Forelimb muscle (tissue), 1 donor: ENCODE results near the gene MIEN1. TPM values are rescaled to one million over a fixed set of nuclear protein-coding genes. Genes with fewer than 3 reads are reported as not detected.
"Not testable (repeated sequence)": the region's sequence is repeated elsewhere in the genome, so short reads cannot be mapped to it uniquely, and the experiment has no call there.

Experiments used
- DNase-seq: peaks from one replicate; pipeline ENCODE4 v3.0.0-alpha.2; 2013; ENCODE audit warnings: low read depth
- polyA plus RNA-seq: library from polyadenylated mRNA; unstranded; fragments of 120-200 nt; gene quantifications from one replicate; pipeline ENCODE4 v1.2.1, GENCODE V29; 2013; ENCODE audit not compliant: insufficient read length

Gene MIEN1
- polyA plus RNA-seq, 1 donor: 18.1 TPM

DNA sequence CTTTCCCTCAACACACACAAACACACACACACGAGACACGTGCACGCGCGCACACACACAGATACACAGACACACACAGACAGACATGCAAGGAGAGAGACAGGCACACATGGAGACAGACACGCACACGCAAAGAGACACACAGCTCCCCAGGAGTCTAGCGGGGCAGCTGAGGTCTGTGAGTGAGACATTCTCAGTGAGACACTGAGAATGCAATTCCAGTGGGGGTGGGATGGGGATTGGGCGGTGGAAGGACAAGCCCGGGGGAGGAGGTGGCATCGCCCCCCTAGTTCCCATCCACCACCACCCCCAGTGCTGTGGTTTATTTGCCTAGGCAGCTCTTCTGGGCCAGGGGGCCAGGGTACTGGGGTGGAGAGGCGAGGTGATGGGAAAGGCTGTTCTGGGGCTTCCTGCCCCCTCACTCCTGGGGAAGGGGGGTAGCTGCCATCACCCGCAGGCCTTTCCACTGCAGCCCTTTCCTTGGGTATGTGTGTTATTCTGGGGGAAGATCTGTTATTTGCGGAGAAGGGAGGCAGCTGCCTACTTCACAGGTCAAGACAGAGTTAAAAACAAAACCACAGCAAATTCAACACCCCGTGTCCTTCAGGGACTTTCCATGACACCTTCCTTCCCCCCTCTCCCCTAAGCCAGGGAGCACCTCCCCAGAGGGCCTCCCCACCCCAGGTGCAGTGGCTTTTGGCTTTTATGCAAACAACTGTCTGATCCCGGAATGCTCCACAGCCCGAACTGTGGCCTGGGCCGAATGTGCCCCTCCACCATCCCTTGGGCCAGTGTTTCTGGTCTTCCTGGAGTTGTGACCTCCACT is 25.4 kb upstream of the MIEN1 start:
- DNase-seq: no peak

DNA sequence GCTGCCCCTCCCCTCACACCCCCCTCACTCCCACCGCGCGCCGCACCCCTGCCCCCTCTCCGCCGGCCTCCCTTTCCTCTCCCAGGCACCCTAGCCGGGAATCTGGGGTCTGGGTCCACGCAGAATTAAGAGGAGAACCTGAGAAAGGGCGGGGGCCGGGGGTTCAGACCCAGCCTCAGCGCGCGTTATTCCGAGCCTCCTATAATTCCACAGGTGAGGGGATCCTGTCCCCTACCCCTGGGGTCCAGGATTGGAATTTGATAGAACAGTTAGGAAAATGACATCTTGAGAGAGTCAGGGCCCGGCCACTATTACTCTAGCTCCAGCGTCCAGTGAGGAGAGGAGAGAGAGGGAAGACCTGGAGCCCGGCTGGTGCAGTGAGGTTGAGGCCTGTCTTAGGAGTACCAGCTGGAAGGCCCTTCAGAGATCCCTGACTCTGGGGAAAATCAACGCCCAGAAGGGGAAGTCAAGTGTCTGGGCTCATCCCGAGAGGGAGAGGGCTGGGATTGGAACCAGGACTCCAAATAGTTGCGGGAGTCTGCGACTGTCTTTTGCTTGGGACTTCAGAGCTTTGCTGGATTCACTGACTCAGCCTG is 24.7 kb upstream of the MIEN1 start:
- no peak for DNase-seq

DNA sequence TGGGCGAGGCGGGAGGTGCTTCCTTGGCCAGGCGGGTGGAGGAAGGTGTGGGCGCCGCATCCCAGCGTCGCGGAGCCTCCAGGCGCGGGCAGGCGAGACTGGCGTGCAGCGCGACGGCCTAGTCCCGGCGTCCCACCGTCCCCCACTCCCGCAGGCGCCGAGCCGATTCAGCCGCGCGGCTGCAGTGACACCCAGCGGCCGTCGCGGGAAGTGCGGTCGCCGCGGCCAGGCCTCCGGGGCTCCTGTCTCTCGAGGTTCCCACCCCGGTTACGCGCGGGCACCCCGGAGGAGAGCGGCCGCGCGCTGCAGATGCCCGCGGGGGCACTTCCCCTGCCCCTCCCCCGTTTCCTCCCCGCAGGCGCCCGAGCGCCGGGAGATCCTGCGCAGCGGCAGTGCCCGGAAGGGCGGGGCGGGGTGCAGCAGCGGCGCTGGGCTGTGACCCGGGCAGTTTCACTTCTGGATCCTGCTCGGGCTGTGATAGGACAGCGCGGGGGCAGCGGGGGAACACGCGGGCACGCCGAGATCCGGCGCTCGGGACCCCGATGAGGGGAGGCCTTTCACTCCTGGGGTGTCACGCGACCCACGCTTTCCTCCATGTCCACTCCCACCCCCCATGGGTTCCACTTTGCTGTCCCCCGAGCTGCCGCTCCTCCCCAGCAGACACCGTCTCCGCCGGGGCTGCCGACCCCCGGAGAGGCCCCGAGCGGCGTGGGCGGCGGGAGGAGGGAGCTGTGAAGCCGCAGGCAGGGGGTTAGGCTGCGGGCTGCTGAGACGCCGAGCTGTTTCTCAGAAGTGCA is 24.0 kb upstream of the MIEN1 start:
- DNase-seq: peak; percentile 45

DNA sequence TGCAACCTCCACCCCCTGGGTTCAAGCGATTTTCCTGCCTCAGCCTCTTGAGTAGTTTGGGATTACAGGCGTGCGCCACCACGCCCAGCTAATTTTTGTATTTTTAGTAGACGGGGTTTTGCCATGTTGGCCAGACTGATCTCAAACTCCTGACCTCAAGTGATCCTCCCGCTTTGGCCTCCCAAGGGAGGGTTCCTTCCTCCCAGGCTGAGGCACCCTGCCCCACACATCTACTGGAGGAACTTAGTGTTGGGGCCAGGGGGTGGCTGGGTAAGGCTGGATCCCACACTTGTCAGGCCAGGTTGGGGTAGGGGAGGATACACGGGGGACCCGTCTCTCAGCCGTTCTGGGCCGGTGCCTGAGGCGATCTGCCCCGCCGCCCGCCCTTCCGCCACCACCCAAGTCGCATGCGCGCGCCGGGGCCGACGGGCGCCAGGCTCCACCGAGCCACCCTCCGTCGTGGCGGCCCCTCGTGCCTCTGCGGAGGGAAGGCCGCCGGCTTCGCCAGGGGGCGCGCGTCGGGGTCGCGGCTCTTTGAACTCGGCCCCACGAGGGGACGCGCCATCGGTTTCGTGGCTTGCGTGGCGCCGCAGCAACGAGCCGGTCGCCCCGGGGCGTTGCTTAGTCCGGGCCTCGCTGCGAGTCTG is 23.3 kb upstream of the MIEN1 start:
- no peak for DNase-seq

DNA sequence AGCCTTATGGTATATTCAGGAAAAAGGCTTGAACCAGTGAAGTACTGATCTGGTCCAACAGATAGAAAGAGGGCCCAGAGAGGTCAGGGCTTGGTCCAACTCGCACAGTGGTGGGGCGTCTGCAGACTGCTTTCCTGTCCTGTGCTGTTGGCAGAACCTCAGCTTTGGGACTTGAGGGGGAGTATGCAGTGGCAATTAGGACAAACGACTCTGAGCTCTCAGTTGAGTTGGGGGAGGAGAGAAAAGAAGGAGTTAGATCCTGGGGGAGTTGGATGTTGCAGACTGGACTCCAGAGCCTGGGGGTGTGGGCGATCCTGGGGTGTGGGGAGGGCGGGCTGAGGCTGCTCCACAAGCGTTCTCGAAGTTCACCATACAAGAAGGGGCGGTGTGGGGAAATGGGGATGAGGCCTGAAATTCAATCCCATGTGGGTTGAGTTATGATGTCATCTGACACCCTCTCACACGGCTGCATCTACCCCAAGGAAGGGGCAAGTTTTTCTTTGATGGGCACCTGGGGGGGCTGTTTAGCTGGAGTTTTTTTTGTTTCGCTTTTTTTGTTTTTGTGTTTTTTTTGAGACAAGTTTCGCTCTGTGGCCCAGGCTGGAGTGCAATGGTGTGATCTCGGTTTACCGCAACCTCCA is 22.0 kb upstream of the MIEN1 start:
- DNase-seq: no peak

DNA sequence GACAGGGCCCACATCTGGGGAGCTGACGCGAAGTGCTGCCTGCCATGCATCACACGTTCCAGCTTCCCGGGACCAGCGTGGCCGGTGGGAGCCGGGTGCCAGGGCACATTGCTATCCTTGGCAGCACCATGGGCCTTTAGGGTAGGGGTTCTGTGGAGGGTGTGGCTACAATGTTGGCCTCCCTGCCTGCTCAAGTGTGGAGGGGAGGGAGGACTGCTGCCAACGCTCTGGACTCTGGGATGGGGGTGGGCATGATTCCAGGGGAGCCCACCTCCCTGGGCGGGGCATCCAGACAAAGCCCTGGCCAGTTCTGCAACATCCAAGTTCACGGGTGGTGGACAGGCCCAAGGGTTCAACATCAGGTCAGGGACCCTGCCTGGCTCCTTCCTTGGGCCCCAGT is 21.3 kb upstream of the MIEN1 start:
- DNase-seq: no peak

DNA sequence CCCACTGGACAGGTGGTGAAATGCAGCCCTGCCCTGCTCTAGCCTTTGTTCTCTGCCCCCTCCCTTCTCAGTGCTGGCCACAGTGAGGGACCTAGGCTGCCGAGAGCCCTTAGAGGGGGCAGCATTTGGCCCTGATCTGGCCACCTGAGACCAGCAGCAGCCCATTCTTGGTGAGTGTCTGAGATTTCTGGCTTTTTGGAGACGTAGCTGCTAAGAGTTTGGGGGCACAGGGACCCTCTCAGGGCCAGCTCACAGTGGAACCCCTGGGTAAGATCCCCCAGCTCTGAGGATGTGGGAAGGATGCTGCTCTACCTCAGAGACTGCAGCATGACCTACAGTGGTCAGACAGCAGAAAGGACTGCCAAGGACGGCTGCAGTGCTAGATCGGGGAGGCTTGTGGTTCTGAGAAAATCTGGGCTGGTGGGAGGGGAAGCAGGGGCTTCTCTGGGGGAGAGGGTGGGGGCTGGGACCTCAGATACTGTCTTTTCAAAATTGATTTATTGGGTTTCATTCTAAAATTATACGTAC is 20.7 kb upstream of the MIEN1 start:
- DNase-seq: no peak

DNA sequence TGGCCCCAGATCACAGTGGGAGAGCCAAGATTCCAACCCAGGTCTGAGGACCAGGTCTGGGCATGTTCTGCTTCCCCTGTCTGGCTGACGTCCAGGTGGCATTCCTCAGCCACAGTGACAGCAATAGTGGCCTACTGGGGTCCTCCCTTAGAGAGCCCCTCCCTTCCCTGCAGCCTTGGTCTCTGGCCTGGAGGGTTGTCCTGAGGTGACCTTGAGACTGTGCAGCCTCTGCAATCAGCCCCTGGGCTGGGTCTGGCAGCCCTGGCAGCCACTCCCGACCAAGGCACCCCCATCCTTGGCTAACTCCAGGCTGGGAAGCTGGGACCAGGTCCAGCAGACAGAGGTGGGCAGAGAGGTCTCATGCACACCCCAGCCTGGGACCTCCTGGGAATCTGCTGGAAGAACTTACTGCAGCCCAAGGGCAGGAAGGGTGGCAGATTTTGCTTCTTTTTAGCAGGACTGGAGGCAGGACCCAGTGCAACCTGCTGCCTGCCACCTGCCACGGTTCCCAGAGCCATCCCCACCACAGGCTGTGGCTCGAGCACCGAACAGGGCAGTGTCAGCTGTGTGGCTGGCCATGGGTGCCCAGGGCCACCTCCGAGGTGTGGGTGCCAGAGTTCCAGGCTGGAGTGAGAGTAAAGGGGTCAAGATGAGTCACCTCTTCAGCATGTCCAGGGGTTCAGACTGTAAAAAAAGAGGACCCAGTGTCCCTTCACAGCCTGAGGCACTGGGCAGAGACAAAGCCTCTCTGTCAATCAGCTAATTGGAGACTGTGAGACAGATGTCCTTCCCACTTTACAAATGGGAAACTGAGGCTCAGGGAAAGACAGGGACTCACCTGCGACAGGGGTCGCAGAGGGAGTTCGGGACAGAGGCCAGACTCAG is 20.0 kb upstream of the MIEN1 start:
- DNase-seq: no peak

GRCh38 chr17:39748444-39749034 is 18.2 kb upstream of the MIEN1 start:
- not testable (repeated sequence) for DNase-seq

GRCh38 chr17:39747745-39748144 is 17.4 kb upstream of the MIEN1 start:
- no peak for DNase-seq

GRCh38 chr17:39746145-39746461 is 15.8 kb upstream of the MIEN1 start:
- DNase-seq: no peak

DNA sequence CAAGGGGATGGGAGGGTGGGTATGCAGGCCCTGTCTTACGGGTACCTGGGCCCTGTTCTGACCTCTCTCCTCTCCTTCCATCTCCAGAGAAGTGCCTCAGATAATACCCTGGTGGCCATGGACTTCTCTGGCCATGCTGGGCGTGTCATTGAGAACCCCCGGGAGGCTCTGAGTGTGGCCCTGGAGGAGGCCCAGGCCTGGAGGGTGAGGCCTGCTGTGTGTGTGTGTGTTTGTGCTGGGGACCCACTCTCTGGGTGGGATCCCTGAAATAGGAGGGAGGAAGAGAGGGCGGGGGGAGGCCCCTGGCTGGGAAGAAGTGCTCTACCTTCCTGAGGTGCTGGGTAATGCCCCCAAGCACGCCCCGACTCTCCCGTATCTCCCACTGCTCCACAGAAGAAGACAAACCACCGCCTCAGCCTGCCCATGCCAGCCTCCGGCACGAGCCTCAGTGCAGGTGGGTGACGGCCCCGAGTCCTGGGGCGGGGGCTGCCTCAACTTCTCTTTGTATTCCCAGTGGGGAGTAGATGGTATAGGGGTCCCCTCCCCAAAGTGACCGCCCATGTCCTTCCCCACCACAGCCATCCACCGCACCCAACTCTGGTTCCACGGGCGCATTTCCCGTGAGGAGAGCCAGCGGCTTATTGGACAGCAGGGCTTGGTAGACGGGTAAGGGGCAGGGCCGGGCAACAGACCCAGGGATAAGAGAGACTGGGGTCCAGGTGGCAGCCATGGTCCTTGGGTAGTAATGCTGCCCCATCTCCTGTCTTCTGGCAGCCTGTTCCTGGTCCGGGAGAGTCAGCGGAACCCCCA is 15.2 kb upstream of the MIEN1 start:
- no peak for DNase-seq

DNA sequence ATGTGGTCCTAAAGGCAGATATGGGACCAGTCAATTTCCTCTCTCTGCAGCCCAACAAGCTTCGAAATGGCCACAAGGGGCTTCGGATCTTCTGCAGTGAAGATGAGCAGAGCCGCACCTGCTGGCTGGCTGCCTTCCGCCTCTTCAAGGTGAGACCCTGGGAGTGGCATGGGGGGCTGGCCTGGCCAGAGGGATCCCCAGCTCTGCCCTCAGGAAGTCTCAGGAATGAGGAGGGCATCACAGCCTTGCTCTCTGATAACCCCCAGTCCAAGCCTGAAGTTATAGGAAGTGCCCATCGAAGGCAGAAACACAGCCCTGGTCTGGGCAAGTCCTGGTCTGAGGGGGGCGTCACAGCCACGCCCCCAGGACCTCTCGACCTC is 14.5 kb upstream of the MIEN1 start:
- DNase-seq: no peak

GRCh38 chr17:39744075-39744835 is 13.9 kb upstream of the MIEN1 start:
- no peak for DNase-seq

DNA sequence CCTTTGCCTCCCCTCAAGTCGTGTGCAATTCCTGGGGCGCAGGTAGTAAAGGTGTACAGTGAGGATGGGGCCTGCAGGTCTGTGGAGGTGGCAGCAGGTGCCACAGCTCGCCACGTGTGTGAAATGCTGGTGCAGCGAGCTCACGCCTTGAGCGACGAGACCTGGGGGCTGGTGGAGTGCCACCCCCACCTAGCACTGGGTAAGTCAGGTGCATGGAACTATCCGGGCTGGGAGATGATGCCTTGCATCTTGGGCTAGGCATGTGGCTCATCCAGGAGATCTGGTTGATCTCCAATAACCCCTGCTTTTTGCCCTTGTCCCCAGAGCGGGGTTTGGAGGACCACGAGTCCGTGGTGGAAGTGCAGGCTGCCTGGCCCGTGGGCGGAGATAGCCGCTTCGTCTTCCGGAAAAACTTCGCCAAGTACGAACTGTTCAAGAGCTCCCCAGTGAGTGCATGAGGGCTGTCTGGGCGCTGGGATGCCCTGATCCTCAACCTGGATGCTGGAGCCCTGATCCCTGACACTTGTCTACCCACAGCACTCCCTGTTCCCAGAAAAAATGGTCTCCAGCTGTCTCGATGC is 12.6 kb upstream of the MIEN1 start:
- DNase-seq: no peak

DNA sequence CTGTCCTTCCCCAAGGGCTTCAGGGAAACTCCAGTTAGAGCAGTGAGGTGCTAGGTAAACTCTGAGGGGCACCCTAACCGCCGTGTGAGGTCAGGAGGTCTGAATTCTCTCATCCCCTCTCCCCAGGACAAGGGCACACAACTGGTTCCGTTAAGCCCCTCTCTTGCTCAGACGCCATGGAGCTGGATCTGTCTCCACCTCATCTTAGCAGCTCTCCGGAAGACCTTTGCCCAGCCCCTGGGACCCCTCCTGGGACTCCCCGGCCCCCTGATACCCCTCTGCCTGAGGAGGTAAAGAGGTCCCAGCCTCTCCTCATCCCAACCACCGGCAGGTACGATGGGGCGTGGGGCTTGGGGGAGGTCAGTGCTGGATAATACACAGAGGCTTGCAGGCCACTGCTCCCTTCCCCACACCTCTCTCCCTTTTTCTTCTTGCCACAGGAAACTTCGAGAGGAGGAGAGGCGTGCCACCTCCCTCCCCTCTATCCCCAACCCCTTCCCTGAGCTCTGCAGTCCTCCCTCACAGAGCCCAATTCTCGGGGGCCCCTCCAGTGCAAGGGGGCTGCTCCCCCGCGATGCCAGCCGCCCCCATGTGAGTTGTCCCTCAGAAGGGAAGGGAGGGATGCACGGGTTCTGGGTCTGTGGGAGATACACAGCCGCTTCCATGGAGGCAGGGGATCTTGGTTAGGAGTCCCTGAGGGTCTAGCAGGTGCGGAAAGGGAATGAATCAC is 12.0 kb upstream of the MIEN1 start:
- DNase-seq: no peak

DNA sequence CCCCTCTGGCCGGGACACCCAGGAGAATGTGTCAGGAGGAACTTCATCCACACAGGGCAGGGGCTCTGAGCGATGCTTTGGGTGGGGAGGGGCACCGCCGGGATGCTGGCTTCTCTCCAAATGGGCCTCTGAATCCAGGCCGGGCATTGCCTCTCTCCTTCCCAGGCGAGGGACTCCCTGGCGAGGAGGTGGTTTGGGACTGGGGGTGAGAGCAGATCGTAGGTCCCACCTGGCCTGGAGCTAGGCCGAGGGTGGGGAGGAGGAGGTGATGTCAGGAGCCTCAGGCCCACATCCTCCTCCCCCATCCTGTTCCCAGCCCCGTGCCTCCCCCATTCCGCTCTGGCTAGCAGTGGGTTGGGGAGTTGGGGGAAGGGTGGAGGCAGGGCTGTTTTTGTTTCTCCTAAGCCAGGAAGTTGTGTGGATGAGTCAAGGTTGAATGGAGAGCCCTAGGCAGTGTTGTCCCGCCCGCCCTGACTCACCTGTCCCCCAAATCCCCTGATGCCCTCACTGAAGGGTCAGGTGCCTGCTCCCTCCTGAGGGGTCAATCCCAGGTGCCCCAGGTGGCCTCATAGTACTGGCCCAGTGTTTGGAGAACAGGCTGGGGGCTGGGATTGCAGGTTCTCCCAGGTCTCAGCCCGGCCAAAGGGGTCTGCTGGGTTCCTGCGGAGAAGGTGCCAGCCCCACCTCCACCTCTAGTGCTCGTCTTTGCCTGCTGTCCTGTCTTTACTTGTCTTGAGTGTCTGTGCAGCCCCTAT is 10.2 kb upstream of the MIEN1 start:
- no peak for DNase-seq
